SK-N-SH (cell line): Measurements from ENCODE around the gene PA2G4. TPM values are rescaled to one million over a fixed set of nuclear protein-coding genes. Genes with fewer than 3 reads are reported as not detected.

Source experiments
- CTCF ChIA-PET: fragments of 300-600, 350-600 bp; formaldehyde crosslinking; extraction: SDS; loops from one replicate; lab custom pipeline; 2021; lab: Yijun Ruan, JAX
- POLR2A ChIA-PET: fragments of 350-600 bp; sonication (Branson Sonifier 250); formaldehyde crosslinking; extraction: SDS; loops from one replicate; lab custom pipeline; 2020; ENCODE audit warnings: antibody characterized with exemption, inconsistent platforms; lab: Yijun Ruan, JAX
- DNase-seq: peaks from one replicate; pipeline ENCODE4 v3.0.0; 2012
- H2AFZ ChIP-seq: fragments of 200-600 bp; sonication (generic); 2 replicates; pipeline ENCODE4 v1.8.1; 2016; ENCODE audit warnings: antibody characterized with exemption, mild to moderate bottlenecking, low read depth
- H3F3A ChIP-seq: fragments of 200-600 bp; sonication (generic); replicated peaks from 2 replicates; pipeline ENCODE3; 2016; ENCODE audit warnings: antibody characterized with exemption, mild to moderate bottlenecking; ENCODE audit not compliant: insufficient read depth
- H3K27ac ChIP-seq, 2 experiments: fragments of 200-500 bp in 1 of 2; fragments of 200-600 bp in 1 of 2; sonication (Bioruptor generic) in 1 of 2; sonication (generic), shearing (Covaris generic) in 1 of 2; 2 replicates each; pipeline versions ENCODE4 v1.5.1 to v1.6.1; 2014 to 2016; ENCODE audit warnings: low read depth in 2 of 2, inconsistent platforms in 1 of 2, low read length in 1 of 2, mild to moderate bottlenecking in 1 of 2, mixed read lengths in 1 of 2
- H3K27me3 ChIP-seq: fragments of 200-600 bp; sonication (generic), shearing (Covaris generic); 2 replicates; pipeline ENCODE4 v1.6.1; 2016; ENCODE audit warnings: mixed run types; ENCODE audit not compliant: insufficient read depth
- H3K36me3 ChIP-seq, 2 experiments: fragments of 200-500 bp in 1 of 2; fragments of 200-600 bp in 1 of 2; sonication (Bioruptor generic) in 1 of 2; sonication (generic) in 1 of 2; replicated peaks in 1 of 2; 2 replicates each; pipeline versions ENCODE3 to v1.5.1; 2014 to 2016; ENCODE audit warnings: low read length in 1 of 2, mild to moderate bottlenecking in 1 of 2; ENCODE audit not compliant: insufficient read depth in 2 of 2, control insufficient read depth in 1 of 2
- H3K4me1 ChIP-seq, 2 experiments: fragments of 200-500 bp in 1 of 2; fragments of 200-600 bp in 1 of 2; sonication (Bioruptor generic) in 1 of 2; sonication (generic), shearing (Covaris generic) in 1 of 2; 2 replicates each; pipeline versions ENCODE4 v1.5.1 to v1.6.1; 2014 to 2016; ENCODE audit warnings: low read depth in 1 of 2, low read length in 1 of 2, mixed run types in 1 of 2; ENCODE audit not compliant: insufficient read depth in 2 of 2, control insufficient read depth in 1 of 2
- H3K4me2 ChIP-seq: fragments of 200-600 bp; sonication (generic), shearing (Covaris generic); 2 replicates; pipeline ENCODE4 v1.6.1; 2017; ENCODE audit warnings: mixed run types
- H3K4me3 ChIP-seq, 2 experiments: fragments of 200-500 bp in 1 of 2; fragments of 200-600 bp in 1 of 2; sonication (Bioruptor generic) in 1 of 2; sonication (generic), shearing (Covaris generic) in 1 of 2; 2 replicates each; pipeline versions ENCODE4 v1.5.1 to v1.8.1; 2014 to 2016; ENCODE audit warnings: low read depth in 2 of 2, inconsistent platforms in 1 of 2, low read length in 1 of 2, mild to moderate bottlenecking in 1 of 2, mixed read lengths in 1 of 2, moderate library complexity in 1 of 2
- H3K79me2 ChIP-seq: fragments of 200-600 bp; sonication (generic); 2 replicates; pipeline ENCODE4 v1.8.1; 2017; ENCODE audit warnings: mild to moderate bottlenecking; ENCODE audit not compliant: insufficient read depth
- H3K9ac ChIP-seq: fragments of 200-600 bp; sonication (generic); 2 replicates; pipeline ENCODE4 v1.6.1; 2017; ENCODE audit warnings: mixed run types
- H3K9me2 ChIP-seq: fragments of 200-600 bp; sonication (generic); 2 replicates; pipeline ENCODE4 v1.6.1; 2017; ENCODE audit warnings: mixed run types
- H3K9me3 ChIP-seq: fragments of 200-600 bp; sonication (generic); 2 replicates; pipeline ENCODE4 v1.6.1; 2017; ENCODE audit warnings: mixed run types, mild to moderate bottlenecking, moderate library complexity
- H4K20me1 ChIP-seq: fragments of 200-600 bp; sonication (generic); 2 replicates; pipeline ENCODE4 v1.6.1; 2017; ENCODE audit warnings: mild to moderate bottlenecking, mixed run types; ENCODE audit not compliant: insufficient read depth
- CTCF ChIP-seq: fragments of 200-600 bp; sonication (generic); IDR thresholded peaks from 2 replicates; pipeline ENCODE4 v1.6.1; 2017; ENCODE audit warnings: antibody characterized with exemption, mild to moderate bottlenecking, moderate library complexity
- ELF1 ChIP-seq: IDR thresholded peaks from 2 replicates; pipeline ENCODE4 v1.4.0; 2012
- EP300 ChIP-seq, 2 experiments: IDR thresholded peaks; 2 replicates each; pipeline versions ENCODE4 v1.4.0 to v1.6.1; 2012; ENCODE audit warnings: borderline replicate concordance in 1 of 2, low read depth in 1 of 2, low read length in 1 of 2
- EZH2phosphoT487 ChIP-seq: fragments of 200-600 bp; sonication (generic); IDR thresholded peaks from 2 replicates; pipeline ENCODE4 v1.6.1; 2017; ENCODE audit warnings: low read depth, mixed run types, mild to moderate bottlenecking, antibody characterized with exemption, moderate library complexity, borderline replicate concordance
- FOSL2 ChIP-seq: IDR thresholded peaks from 2 replicates; pipeline ENCODE4 v1.4.0; 2012; ENCODE audit warnings: low read depth, mild to moderate bottlenecking, moderate library complexity, borderline replicate concordance
- GABPA ChIP-seq: IDR thresholded peaks from 2 replicates; pipeline ENCODE4 v1.4.0; 2012; ENCODE audit warnings: low read depth, mild to moderate bottlenecking
- IRF3 ChIP-seq: fragments of 150-350 bp; IDR thresholded peaks from 2 replicates; pipeline ENCODE4 v1.6.1; 2016; ENCODE audit warnings: mild to moderate bottlenecking, low read depth, low read length
- MAX ChIP-seq: IDR thresholded peaks from 2 replicates; pipeline ENCODE4 v1.4.0; 2012; ENCODE audit warnings: low read depth
- MEF2A ChIP-seq: IDR thresholded peaks from 2 replicates; pipeline ENCODE4 v1.4.0; 2012; ENCODE audit warnings: low read depth, borderline replicate concordance
- MXI1 ChIP-seq: IDR thresholded peaks from 2 replicates; pipeline ENCODE4 v1.6.1; 2012; ENCODE audit warnings: mild to moderate bottlenecking, low read depth, low read length, improper control_type of control experiment
- POLR2AphosphoS5 ChIP-seq: IDR thresholded peaks from 2 replicates; pipeline ENCODE4 v1.6.1; 2012; ENCODE audit warnings: low read depth, low read length
- RCOR1 ChIP-seq: fragments of 150-350 bp; IDR thresholded peaks from 2 replicates; pipeline ENCODE4 v1.6.1; 2017; ENCODE audit warnings: antibody characterized with exemption, low read length
- REST ChIP-seq: IDR thresholded peaks from 2 replicates; pipeline ENCODE4 v1.6.1; 2012; ENCODE audit warnings: mild to moderate bottlenecking, low read depth, low read length, moderate library complexity
- RFX5 ChIP-seq: IDR thresholded peaks from 2 replicates; pipeline ENCODE4 v1.6.1; 2012; ENCODE audit warnings: mild to moderate bottlenecking, improper control_type of control experiment, low read length
- SIN3A ChIP-seq: IDR thresholded peaks from 2 replicates; pipeline ENCODE4 v1.6.1; 2012; ENCODE audit warnings: low read depth, mild to moderate bottlenecking, low read length, moderate library complexity, borderline replicate concordance
- SMC3 ChIP-seq: IDR thresholded peaks from 2 replicates; pipeline ENCODE4 v1.6.1; 2012; ENCODE audit warnings: low read depth, low read length, improper control_type of control experiment
- TAF1 ChIP-seq: IDR thresholded peaks from 2 replicates; pipeline ENCODE4 v1.6.1; 2012; ENCODE audit warnings: low read depth, mild to moderate bottlenecking, low read length, moderate library complexity, borderline replicate concordance
- TCF12 ChIP-seq: IDR thresholded peaks from 2 replicates; pipeline ENCODE4 v1.4.0; 2012
- USF1 ChIP-seq: IDR thresholded peaks from 2 replicates; pipeline ENCODE4 v1.4.0; 2012; ENCODE audit warnings: low read depth, borderline replicate concordance
- USF2 ChIP-seq: fragments of 150-350 bp; IDR thresholded peaks from 2 replicates; pipeline ENCODE4 v1.6.1; 2017; ENCODE audit warnings: antibody characterized with exemption, low read length, low read depth, borderline replicate concordance
- YY1 ChIP-seq: IDR thresholded peaks from 2 replicates; pipeline ENCODE4 v1.4.0; 2012; ENCODE audit warnings: low read depth, mild to moderate bottlenecking
- WGBS: methylation state at CpG from one replicate; pipeline ENCODE4 v1.1.6; 2017; ENCODE audit warnings: low lambda C conversion rate; 5-methylcytosine and 5-hydroxymethylcytosine counted together
- polyA plus RNA-seq, 3 experiments: library from polyadenylated mRNA; depleted of rRNA; stranded (reverse); fragments of >200 nt; gene quantifications; 2 replicates each; pipeline ENCODE4 v1.2.3, GENCODE V29; 2012

PA2G4 gene
- polyA plus RNA-seq, 1 of the 3 experiments (the other 2 are of a cell fraction), result 207 TPM

- Histone ChIP-seq H4K20me1 (peaks cover 3% of the 10 kb centered on the region; the same call in 1 of the 2 replicates), H3K4me1 (peaks cover 18 to 20% of the 10 kb centered on the region in 2 experiments; a peak in 3 of 4 replicates), H3F3A (peaks cover 45% of the 10 kb centered on the region), H3K9me3 (no peaks in the 10 kb centered on the region), H3K27ac (peak within 1 kb of the TSS; percentile 93 to 95), H3K27me3 (no peaks in the 10 kb centered on the region), H3K9ac (peak within 1 kb of the TSS; percentile 97), H3K9me2 (no peaks in the 10 kb centered on the region), H2AFZ (peak within 1 kb of the TSS; percentile 96), H3K79me2 (peaks cover 40% of the 10 kb centered on the region), H3K36me3 (peaks cover 28 to 40% of the 10 kb centered on the region in 2 experiments), H3K4me3 (peak within 1 kb of the TSS; percentile 89 to 94), H3K4me2 (peak within 1 kb of the TSS; percentile 93)
- peak; percentile 80 for DNase-seq
- ChIA-PET POLR2A (interaction anchor here (0.6 to 2.5 kb wide), 10 partner anchors 9 to 1882 kb away, joined by 3 to 44 read pairs (median 4); partner anchors contain the start of genes ESYT1, IKZF4, PA2G4 and SMARCC2), CTCF (interaction anchor here (0.9 to 16.0 kb wide), 7 partner anchors 11 to 120 kb away, joined by 3 to 272 read pairs (median 8); partner anchors contain the start of genes ESYT1, PA2G4, SMARCC2 and SUOX)
- WGBS, result under 1% methylated on average over 25 of the region's 34 CpGs
- peak; percentile 86 for TF ChIP-seq GABPA
- TF ChIP-seq EP300 (IDR thresholded peaks at IDR 0.05; ENCODE audit: borderline replicate concordance in 1 of 2, low read depth in 1 of 2, low read length in 1 of 2), result no peak
- TF ChIP-seq MEF2A, result no peak
- TF ChIP-seq CTCF, result no peak
- TF ChIP-seq MAX, result peak; percentile 93
- no peak for TF ChIP-seq RCOR1
- TF ChIP-seq IRF3, result no peak
- TF ChIP-seq YY1, result peak; percentile 91
- no peak for TF ChIP-seq USF2
- TF ChIP-seq MXI1, result peak; percentile 82; the same call in 1 of the 2 replicates
- peak; percentile 74 for TF ChIP-seq REST
- peak; percentile 59 for TF ChIP-seq ELF1
- no peak for TF ChIP-seq FOSL2
- TF ChIP-seq USF1, result no peak
- TF ChIP-seq TAF1, result peak; percentile 98
- TF ChIP-seq POLR2AphosphoS5, result peak; percentile 100
- peak; percentile 59; the same call in 1 of the 2 replicates for TF ChIP-seq SIN3A
- no peak; the same call in 1 of the 2 replicates for TF ChIP-seq TCF12
- no peak for TF ChIP-seq EZH2phosphoT487
- TF ChIP-seq RFX5, result no peak; the same call in 1 of the 2 replicates
- TF ChIP-seq SMC3, result no peak
Measured at GRCh38 chr12:56116267-56117081, 12.1 kb downstream of the PA2G4 start, which contains the start of gene RPL41. RPL41 (plus strand) TSS chr12:56116633.
